H1 (cell line): Measurements from ENCODE around the gene GAP43. TPM values are rescaled to one million over a fixed set of nuclear protein-coding genes. Genes with fewer than 3 reads are reported as not detected.

Experiments used
- CHD1 ChIP-seq: IDR thresholded peaks from 2 replicates; pipeline ENCODE4 v1.6.1; 2012; ENCODE audit warnings: low read depth, low read length, improper control_type of control experiment
- KDM4A ChIP-seq: IDR thresholded peaks from one replicate; pipeline ENCODE4 v1.7.1; 2012; ENCODE audit warnings: low read depth, mild to moderate bottlenecking, moderate library complexity, low read length, inconsistent platforms; ENCODE audit not compliant: severe bottlenecking
- RFX5 ChIP-seq: IDR thresholded peaks from 2 replicates; pipeline ENCODE4 v1.6.1; 2011; ENCODE audit warnings: low read depth, low read length, improper control_type of control experiment, borderline replicate concordance
- SUZ12 ChIP-seq: fragments of 200-600 bp; sonication (generic); IDR thresholded peaks from 2 replicates; pipeline ENCODE4 v1.6.1; 2012; ENCODE audit warnings: mild to moderate bottlenecking, inconsistent platforms, low read length, moderate library complexity, mixed read lengths
- TCF12 ChIP-seq: IDR thresholded peaks from 2 replicates; pipeline ENCODE4 v1.6.1; 2011; ENCODE audit warnings: low read depth, mild to moderate bottlenecking, low read length
- polyA plus RNA-seq, 7 experiments: library from polyadenylated mRNA; depleted of rRNA in 3 of 7; stranded (reverse) in 5 of 7; unstranded in 2 of 7; fragments of >200 nt in 5 of 7; fragments of 200-250 nt in 2 of 7; gene quantifications; 1 replicate in 5 of 7; 2 replicates in 1 of 7; 4 replicates in 1 of 7; pipeline versions ENCODE4 v1.2.1 to v1.2.3, GENCODE V29; 2011 to 2013; ENCODE audit warnings: missing spikeins in 2 of 7, mixed read lengths in 2 of 7
- total RNA-seq: library from RNA; stranded (reverse); fragmentation: NEBNext Ultra II Directional; extraction: Animal tissue kit (Norgen Biotek cat#: 25700); gene quantifications from 2 replicates; pipeline ENCODE4 v1.2.1, GENCODE V29; 2021

The GAP43 gene
- total and polyA plus RNA-seq, 2 of the 8 experiments (the other 6 are each of a cell fraction or from before 2014, with no cell fraction given): 11.2 to 21.9 TPM

DNA sequence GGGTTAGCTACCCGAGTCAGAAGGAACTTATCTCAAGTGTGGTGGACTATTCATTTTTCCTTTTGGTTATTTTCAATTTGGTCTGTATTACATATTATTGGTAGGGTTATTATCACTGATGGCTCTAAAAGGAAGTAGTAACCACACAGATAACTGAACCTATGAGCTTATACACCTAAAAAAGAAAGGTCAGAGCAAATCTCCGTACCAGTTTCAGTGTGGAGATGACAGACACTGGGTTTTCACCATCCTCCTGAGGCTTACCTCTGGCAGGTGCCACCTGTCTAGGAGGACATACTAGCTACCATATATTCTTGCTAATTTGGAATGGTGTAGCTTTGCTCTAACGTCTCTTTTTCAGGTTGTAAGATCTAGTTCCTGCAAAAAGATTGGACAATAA lies 10.2 kb downstream of the GAP43 start (continued):
- no peak for TF ChIP-seq CHD1
- no peak for TF ChIP-seq KDM4A
- no peak for TF ChIP-seq SUZ12
- no peak for TF ChIP-seq RFX5
- TF ChIP-seq TCF12: no peak
